ENCODE measurements around the gene THADA.

THADA gene

GRCh38 chr2:43379494-43379893, 216.3 kb downstream of the THADA start:
- no peak for DNase-seq

GRCh38 chr2:43377327-43377726, 218.5 kb downstream of the THADA start:
- DNase-seq = no peak

- no peak for DNase-seq
These were observed 219.2 kb downstream of the THADA start for GRCh38 chr2:43376523-43377198.

- no peak for DNase-seq
These were observed 219.9 kb downstream of the THADA start for GRCh38 chr2:43375746-43376522.

- no peak for DNase-seq
These were observed 223.3 kb downstream of the THADA start for GRCh38 chr2:43372416-43373081.

GRCh38 chr2:43370705-43371104, 225.1 kb downstream of the THADA start:
- no peak for DNase-seq

GRCh38 chr2:43370146-43370545, 225.7 kb downstream of the THADA start:
- no peak for DNase-seq

GRCh38 chr2:43368483-43369385, 227.1 kb downstream of the THADA start:
- no peak for DNase-seq

GRCh38 chr2:43367012-43367782, 228.6 kb downstream of the THADA start:
- DNase-seq = no peak

GRCh38 chr2:43363120-43363519, 232.7 kb downstream of the THADA start:
- DNase-seq = no peak

GRCh38 chr2:43361286-43361685, 234.6 kb downstream of the THADA start:
- DNase-seq = no peak

- no peak for DNase-seq
These were observed 235.7 kb downstream of the THADA start for GRCh38 chr2:43360137-43360536.

- no peak for DNase-seq
These were observed 237.2 kb downstream of the THADA start for GRCh38 chr2:43358410-43359201.

GRCh38 chr2:43356774-43357173, 239.1 kb downstream of the THADA start:
- no peak for DNase-seq

GRCh38 chr2:43355399-43355798, 240.4 kb downstream of the THADA start:
- DNase-seq = no peak

GRCh38 chr2:43349904-43350303, 245.9 kb downstream of the THADA start:
- no peak for DNase-seq

- no peak for DNase-seq
These were observed 246.8 kb downstream of the THADA start for GRCh38 chr2:43348908-43349661.

- no peak for DNase-seq
These were observed 248.1 kb downstream of the THADA start for GRCh38 chr2:43347746-43348145.

- no peak for DNase-seq
These were observed 249.0 kb downstream of the THADA start for GRCh38 chr2:43346602-43347567.

Data from activated naive CD4-positive, alpha-beta T cell (primary cell).